SK-N-SH treated with all-trans-retinoic acid at 6 μM for 48 hours (cell line): ENCODE results near the gene CC2D1B.

Experiments used
- BACH2 ChIP-seq: fragments of 250-450 bp; sonication (Bioruptor Pico); IDR thresholded peaks from 2 replicates; pipeline ENCODE4 v1.9.0; 2021; ENCODE audit warnings: mild to moderate bottlenecking, borderline replicate concordance
- CSDC2 ChIP-seq: fragments of 250-450 bp; sonication (Bioruptor Pico); IDR thresholded peaks from 2 replicates; pipeline ENCODE4 v1.5.0; 2020; ENCODE audit warnings: mild to moderate bottlenecking, moderate library complexity
- TCF4 ChIP-seq: fragments of 250-450 bp; sonication (Bioruptor Pico); IDR thresholded peaks from 2 replicates; pipeline ENCODE4 v1.8.0; 2021; ENCODE audit warnings: mild to moderate bottlenecking, moderate library complexity, borderline replicate concordance
- ZNF70 ChIP-seq: fragments of 450-650 bp; formaldehyde crosslinking; IDR thresholded peaks from 2 replicates; pipeline ENCODE4 v1.5.0; 2020; ENCODE audit warnings: mild to moderate bottlenecking, moderate library complexity
- ZNF8 ChIP-seq: fragments of 450-650 bp; formaldehyde crosslinking; IDR thresholded peaks from 2 replicates; pipeline ENCODE4 v1.5.0; 2020; ENCODE audit warnings: mild to moderate bottlenecking, moderate library complexity
- TF ChIP-seq, protein P1 (sequence below): fragments of 250-450 bp; sonication (Bioruptor Pico); IDR thresholded peaks from 2 replicates; pipeline ENCODE4 v1.5.0; 2020; ENCODE audit warnings: mild to moderate bottlenecking, moderate library complexity

DNA sequence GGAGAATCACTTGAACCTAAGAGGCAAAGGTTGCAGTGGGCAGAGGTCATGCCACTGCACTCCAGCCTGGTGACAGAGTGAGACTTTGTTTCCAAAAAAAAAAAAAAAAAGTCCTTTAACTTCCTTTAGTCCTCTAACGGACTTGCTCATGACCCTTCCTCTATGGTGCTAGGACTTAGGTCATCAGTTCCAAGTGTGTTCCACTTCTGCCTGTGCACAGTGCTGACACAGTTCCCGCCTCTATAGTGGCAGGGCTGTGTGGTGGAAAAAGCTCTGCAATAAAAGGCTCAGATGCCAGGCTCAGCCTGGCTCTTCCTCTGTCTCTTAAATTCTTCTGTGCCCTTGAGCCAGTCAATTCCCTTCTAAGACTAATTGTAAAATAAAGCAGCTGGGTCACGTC is 22.0 kb downstream of the CC2D1B start:
- TF ChIP-seq, protein P1, sequence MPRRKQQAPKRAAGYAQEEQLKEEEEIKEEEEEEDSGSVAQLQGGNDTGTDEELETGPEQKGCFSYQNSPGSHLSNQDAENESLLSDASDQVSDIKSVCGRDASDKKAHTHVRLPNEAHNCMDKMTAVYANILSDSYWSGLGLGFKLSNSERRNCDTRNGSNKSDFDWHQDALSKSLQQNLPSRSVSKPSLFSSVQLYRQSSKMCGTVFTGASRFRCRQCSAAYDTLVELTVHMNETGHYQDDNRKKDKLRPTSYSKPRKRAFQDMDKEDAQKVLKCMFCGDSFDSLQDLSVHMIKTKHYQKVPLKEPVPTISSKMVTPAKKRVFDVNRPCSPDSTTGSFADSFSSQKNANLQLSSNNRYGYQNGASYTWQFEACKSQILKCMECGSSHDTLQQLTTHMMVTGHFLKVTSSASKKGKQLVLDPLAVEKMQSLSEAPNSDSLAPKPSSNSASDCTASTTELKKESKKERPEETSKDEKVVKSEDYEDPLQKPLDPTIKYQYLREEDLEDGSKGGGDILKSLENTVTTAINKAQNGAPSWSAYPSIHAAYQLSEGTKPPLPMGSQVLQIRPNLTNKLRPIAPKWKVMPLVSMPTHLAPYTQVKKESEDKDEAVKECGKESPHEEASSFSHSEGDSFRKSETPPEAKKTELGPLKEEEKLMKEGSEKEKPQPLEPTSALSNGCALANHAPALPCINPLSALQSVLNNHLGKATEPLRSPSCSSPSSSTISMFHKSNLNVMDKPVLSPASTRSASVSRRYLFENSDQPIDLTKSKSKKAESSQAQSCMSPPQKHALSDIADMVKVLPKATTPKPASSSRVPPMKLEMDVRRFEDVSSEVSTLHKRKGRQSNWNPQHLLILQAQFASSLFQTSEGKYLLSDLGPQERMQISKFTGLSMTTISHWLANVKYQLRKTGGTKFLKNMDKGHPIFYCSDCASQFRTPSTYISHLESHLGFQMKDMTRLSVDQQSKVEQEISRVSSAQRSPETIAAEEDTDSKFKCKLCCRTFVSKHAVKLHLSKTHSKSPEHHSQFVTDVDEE (CRISPR knock-in tag), result no peak
- TF ChIP-seq ZNF8 (CRISPR knock-in tag) (no peak), TCF4 (CRISPR knock-in tag) (no peak), BACH2 (CRISPR knock-in tag) (no peak), CSDC2 (CRISPR knock-in tag) (no peak), ZNF70 (CRISPR knock-in tag) (no peak)
